ENCODE data around the gene DNASE1. TPM values are rescaled to one million over a fixed set of nuclear protein-coding genes. Genes with fewer than 3 reads are reported as not detected.

The DNASE1 gene
- total RNA-seq, 4 donors from 2014 or later = 18.1 to 33.2 (median 25.0) TPM

DNA sequence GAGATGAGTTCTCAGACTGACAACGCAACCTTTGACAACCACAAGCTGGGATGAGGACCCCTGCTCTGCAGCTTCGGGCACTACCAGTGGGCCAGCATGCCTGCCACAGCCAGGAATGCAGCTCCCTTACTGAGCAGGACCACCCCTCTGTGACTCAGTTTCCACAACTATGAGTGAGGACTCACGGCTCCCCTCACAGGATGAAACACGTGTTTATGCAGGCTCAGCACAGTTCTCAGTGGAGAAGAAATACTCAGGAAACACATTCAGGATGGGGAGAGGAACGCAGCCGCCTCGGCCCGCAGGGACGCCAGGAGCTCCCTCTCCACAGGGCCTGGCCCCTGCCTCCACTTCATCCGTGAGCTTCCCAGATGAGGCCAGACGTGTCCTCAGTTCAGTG, 14.1 kb downstream of the DNASE1 start:
- H3K36me3 ChIP-seq = peaks cover 21 to 29% of the 10 kb centered on the region in 2 donors
- DNase-seq = no peak
- no peaks in the 10 kb centered on the region for H3K4me1 ChIP-seq
- H3K27me3 ChIP-seq = no peaks in the 10 kb centered on the region
- TF ChIP-seq, protein P1, sequence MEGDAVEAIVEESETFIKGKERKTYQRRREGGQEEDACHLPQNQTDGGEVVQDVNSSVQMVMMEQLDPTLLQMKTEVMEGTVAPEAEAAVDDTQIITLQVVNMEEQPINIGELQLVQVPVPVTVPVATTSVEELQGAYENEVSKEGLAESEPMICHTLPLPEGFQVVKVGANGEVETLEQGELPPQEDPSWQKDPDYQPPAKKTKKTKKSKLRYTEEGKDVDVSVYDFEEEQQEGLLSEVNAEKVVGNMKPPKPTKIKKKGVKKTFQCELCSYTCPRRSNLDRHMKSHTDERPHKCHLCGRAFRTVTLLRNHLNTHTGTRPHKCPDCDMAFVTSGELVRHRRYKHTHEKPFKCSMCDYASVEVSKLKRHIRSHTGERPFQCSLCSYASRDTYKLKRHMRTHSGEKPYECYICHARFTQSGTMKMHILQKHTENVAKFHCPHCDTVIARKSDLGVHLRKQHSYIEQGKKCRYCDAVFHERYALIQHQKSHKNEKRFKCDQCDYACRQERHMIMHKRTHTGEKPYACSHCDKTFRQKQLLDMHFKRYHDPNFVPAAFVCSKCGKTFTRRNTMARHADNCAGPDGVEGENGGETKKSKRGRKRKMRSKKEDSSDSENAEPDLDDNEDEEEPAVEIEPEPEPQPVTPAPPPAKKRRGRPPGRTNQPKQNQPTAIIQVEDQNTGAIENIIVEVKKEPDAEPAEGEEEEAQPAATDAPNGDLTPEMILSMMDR (IDR thresholded peaks at IDR 0.05) = no peak
- no peak for TF ChIP-seq POLR2A (IDR thresholded peaks at IDR 0.05)
- WGBS, 2 donors = 93 to 97% methylated on average over 9 to 11 of the region's 11 CpGs
- no peaks in the 10 kb centered on the region for H3K9me3 ChIP-seq
- no peak overlapping the region for H3K4me3 ChIP-seq (replicated peaks in 1 of 3)
- intact Hi-C loops (cut with DNase I) = no loop called here
- no peak overlapping the region for H3K27ac ChIP-seq

DNA sequence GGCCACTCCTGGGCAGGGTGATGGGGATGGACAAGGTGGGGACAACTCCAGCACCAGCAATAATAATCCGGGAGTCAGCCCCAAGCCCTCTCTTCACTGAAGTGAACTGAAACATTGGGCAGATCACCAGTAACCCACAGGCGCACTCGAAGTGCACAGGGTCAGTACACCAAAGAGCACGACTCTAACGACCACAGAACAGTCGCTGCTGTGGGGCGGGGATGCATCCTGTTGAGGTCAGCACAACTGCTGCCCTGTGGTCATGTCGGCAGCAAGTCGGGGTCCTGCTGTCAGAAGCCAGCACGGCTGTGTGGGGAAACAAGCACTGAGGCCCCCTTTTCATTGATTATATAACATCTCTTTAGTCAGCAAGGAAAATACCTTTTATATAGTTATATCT, 14.6 kb downstream of the DNASE1 start:
- Histone ChIP-seq H3K4me1 (no peaks in the 10 kb centered on the region), H3K4me3 (replicated peaks in 1 of 3) (no peak overlapping the region), H3K27me3 (no peaks in the 10 kb centered on the region), H3K9me3 (no peaks in the 10 kb centered on the region), H3K27ac (no peak overlapping the region), H3K36me3 (peaks cover 25 to 31% of the 10 kb centered on the region in 2 donors)
- 84 to 93% methylated on average over 10 of the region's 10 CpGs for WGBS, 2 donors
- intact Hi-C loops (cut with DNase I) = no loop called here
- TF ChIP-seq POLR2A (IDR thresholded peaks at IDR 0.05) = no peak
- no peak for DNase-seq

DNA sequence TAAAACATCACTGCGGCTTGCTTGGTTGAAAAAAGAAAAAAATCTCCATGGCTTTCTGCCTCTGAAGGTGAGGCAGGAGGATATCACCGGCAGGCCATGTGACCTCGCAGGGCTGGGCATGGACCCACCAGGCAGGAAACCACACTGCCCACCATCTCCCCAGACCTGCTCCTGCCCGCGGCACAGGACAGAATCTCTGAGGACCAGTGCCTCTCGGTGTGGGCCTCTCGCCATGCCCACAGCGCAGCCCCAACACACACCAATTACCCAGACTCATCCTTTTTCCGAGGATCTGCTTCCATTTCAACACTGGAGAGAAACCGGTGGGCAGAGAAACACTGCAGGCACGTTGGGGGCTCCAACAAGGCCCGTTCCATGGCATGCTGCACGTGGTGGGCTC, 16.2 kb downstream of the DNASE1 start:
- no peaks in the 10 kb centered on the region for H3K9me3 ChIP-seq
- no peak overlapping the region for H3K4me3 ChIP-seq (replicated peaks in 1 of 3)
- 92 to 96% methylated on average over 13 of the region's 13 CpGs for WGBS, 2 donors
- no peaks in the 10 kb centered on the region for H3K27me3 ChIP-seq
- TF ChIP-seq, protein P1 (IDR thresholded peaks at IDR 0.05) = no peak
- TF ChIP-seq POLR2A (IDR thresholded peaks at IDR 0.05) = no peak
- no peaks in the 10 kb centered on the region for H3K4me1 ChIP-seq
- peaks cover 21 to 32% of the 10 kb centered on the region in 2 donors for H3K36me3 ChIP-seq
- no peak overlapping the region for H3K27ac ChIP-seq
- DNase-seq = no peak
- intact Hi-C loops (cut with DNase I) = no loop called here

DNA sequence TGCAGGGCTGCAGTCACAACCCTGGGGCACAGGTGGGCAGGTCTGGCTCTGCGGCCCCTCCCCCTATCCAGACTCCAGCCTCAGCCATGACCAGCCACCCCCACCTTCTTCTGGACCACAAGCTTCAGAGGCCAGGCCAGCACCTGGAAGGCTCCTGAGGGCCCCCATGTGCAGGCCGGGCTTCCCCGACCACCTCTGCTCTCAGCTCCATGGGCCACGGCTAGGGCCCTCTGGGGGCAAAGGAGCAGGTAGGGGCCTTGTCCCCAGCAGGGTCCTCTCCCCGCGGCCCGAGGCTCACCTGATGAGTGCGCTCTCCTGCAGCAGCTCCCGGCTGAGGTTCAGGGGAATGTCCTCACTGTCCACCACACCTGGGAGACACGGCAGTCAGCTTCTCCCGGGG, 16.9 kb downstream of the DNASE1 start:
- no peaks in the 10 kb centered on the region for H3K27me3 ChIP-seq
- peaks cover 24 to 33% of the 10 kb centered on the region in 2 donors for H3K36me3 ChIP-seq
- DNase-seq = no peak
- H3K27ac ChIP-seq = no peak overlapping the region
- no peak overlapping the region for H3K4me3 ChIP-seq (replicated peaks in 1 of 3)
- no peaks in the 10 kb centered on the region for H3K9me3 ChIP-seq
- WGBS, 2 donors = 87 to 98% methylated on average over 2 to 11 of the region's 11 CpGs
- H3K4me1 ChIP-seq = no peaks in the 10 kb centered on the region
- no peak for TF ChIP-seq POLR2A (IDR thresholded peaks at IDR 0.05)
- TF ChIP-seq, protein P1 (IDR thresholded peaks at IDR 0.05) = no peak
- intact Hi-C loops (cut with DNase I) = no loop called here

DNA sequence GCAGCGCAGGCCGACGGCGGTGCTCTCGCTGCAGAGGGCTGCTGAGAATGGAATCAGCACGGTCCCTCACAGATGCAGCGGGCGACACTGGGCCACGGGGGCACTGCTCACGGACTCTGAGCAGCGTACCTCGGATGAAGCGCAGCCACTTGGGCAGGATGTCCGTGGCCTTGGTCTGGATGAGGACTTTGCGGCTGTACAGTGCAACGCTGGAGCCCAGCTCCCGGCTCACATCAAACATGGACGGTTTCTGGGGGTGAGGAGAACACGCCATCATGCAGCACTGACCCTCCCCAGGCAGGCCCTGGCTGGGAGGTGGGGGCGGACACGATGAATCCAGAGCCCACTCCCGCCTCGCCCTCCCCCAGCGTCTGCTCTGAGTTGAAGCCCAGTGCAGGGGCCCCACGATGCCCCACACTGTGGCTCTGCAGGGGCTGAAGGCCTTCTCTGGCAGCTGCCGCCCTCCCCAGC, 18.1 kb downstream of the DNASE1 start:
- Histone ChIP-seq H3K27ac (no peak overlapping the region), H3K36me3 (peaks cover 24 to 33% of the 10 kb centered on the region in 2 donors), H3K27me3 (no peaks in the 10 kb centered on the region), H3K4me1 (no peaks in the 10 kb centered on the region), H3K4me3 (replicated peaks in 1 of 3) (no peak overlapping the region), H3K9me3 (no peaks in the 10 kb centered on the region)
- intact Hi-C loops (cut with DNase I) = no loop called here
- no peak for TF ChIP-seq POLR2A (IDR thresholded peaks at IDR 0.05)
- 96 to 100% methylated on average over 3 to 23 of the region's 26 CpGs for WGBS, 2 donors
- DNase-seq = no peak

DNA sequence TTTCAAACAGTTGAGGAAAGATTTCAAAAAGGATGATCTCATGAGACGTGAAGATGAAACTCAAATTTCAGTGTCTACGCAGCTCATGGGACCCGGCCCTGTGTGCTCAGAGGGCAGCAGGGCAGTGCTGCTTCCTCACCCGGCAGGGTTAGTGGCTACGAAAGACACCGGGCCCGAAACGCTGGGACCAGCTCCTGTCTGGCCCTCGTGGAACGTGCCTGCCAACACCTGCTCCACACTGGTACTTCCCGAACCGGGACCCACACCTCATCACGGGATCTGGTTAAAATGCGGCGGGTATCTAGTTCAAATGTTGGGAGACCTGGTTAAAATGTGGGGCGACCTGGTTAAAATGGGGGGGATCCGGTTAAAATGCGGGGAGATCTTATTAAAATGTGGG, 18.7 kb downstream of the DNASE1 start:
- intact Hi-C loops (cut with DNase I) = no loop called here
- Histone ChIP-seq H3K27ac (no peak overlapping the region), H3K9me3 (no peaks in the 10 kb centered on the region), H3K36me3 (peaks cover 24 to 33% of the 10 kb centered on the region in 2 donors), H3K27me3 (no peaks in the 10 kb centered on the region), H3K4me1 (no peaks in the 10 kb centered on the region), H3K4me3 (replicated peaks in 1 of 3) (no peak overlapping the region)
- WGBS, 2 donors = 91 to 98% methylated on average over 18 of the region's 18 CpGs
- TF ChIP-seq, protein P1 (IDR thresholded peaks at IDR 0.05) = no peak
- no peak for TF ChIP-seq POLR2A (IDR thresholded peaks at IDR 0.05)
- no peak for DNase-seq
